Activated naive CD8-positive, alpha-beta T cell treated with anti-CD3 and anti-CD28 coated beads, Interleukin-2, amount 50 U/mL, for 24 hours (primary cell): Measurements from ENCODE around the gene CEND1.

Source experiments
- ATAC-seq: fragments of 150-1000 bp; cut with Tn5 transposase; one replicate; pipeline ENCODE4 v1.10.0; 2021
- DNase-seq: peaks from one replicate; pipeline ENCODE4 v3.0.0; 2021
- H3K27ac Mint-ChIP-seq: one replicate; pipeline ENCODE4 v1.8.0; 2021; ENCODE audit warnings: mild to moderate bottlenecking, mixed read lengths
- H3K27me3 Mint-ChIP-seq: one replicate; pipeline ENCODE4 v1.8.0; 2021; ENCODE audit warnings: mixed read lengths
- H3K36me3 Mint-ChIP-seq: one replicate; pipeline ENCODE4 v1.8.0; 2021; ENCODE audit warnings: low read depth, mixed read lengths
- H3K4me1 Mint-ChIP-seq: one replicate; pipeline ENCODE4 v1.8.0; 2021; ENCODE audit warnings: mixed read lengths
- H3K4me3 Mint-ChIP-seq: one replicate; pipeline ENCODE4 v1.8.0; 2021; ENCODE audit warnings: mild to moderate bottlenecking, moderate library complexity, mixed read lengths
- H3K9me3 Mint-ChIP-seq: one replicate; pipeline ENCODE4 v1.8.0; 2021; ENCODE audit warnings: mixed read lengths

The CEND1 gene

DNA sequence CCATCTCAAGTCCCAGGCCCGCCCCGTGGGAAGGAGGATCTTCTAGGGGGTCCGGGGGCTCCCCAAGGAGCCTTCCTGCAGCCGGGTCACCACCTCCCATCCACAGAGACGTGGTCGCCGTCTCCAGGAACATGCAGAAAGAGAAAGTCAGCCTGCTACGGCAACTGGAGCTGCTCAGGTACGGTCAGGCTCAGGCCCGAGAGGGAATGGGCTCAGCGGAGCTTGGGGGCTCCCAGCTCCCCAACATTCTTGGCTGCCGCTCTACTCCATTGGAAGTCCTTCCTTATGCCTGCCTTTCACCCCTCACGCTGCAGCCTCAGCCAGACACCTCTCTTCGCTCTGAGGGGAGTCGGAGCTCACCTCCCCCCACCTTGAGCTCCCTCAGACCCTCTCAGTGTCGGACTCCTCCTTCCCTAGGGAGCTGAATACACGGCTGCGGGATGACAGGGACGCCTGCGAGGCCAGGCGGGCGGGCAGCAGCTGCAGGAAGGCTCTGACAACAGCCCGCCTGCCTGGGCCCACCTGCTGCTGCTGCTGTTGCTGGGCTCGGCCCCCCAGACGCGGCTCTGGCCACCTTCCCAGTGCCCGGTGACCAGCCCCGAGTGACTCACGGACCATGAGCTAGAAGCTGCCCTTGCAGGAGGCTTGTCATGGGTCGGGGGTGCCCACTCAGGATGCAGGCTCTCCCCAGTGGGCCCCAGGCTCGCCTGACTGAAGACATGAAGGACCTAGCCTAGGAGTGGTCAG is 41.4 kb upstream of the CEND1 start:
- H3K9me3 Mint-ChIP-seq: no peaks in the 10 kb centered on the region
- H3K4me3 Mint-ChIP-seq: no peak overlapping the region
- peaks cover 36% of the 10 kb centered on the region for H3K4me1 Mint-ChIP-seq
- DNase-seq (no peak), ATAC-seq (no peak)
- no peak overlapping the region for H3K27ac Mint-ChIP-seq
- H3K27me3 Mint-ChIP-seq: peaks cover 39% of the 10 kb centered on the region
- no peaks in the 10 kb centered on the region for H3K36me3 Mint-ChIP-seq

DNA sequence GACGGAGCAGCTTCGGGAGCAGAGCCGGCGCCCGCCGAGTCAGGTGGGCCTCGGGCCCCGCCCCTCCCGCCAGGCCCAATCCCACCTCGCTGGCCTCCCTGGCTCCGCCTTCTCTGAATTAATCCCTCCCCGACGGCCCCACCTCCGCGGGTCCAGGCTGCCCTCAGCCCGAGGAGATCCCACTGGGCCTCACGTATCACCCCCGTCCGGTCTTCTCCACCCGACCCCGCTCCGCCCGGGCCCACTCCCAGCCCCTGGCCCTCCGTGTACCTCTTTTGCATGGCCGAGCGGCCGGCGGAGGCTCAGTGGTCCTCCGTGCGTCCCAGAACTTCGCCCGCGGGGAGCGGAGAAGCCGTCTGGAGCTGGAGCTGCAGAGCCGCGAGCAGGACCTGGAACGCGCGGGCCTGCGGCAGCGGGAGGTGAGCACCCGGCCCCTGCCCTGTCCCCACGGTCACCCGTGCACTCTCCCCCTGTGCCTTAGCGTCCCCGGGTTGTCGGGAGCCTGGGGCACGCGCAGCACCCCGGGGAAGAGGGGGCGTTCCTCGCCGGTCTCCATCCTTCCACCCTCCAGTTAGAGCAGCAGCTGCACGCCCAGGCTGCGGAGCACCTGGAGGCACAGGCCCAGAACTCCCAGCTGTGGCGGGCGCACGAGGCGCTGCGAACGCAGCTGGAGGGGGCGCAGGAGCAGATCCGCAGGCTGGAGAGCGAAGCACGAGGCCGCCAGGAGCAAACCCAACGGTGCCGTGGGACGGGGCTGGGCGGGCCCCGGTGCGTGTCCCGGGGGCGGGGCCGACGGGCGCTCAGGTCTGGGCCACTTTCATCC is 40.6 kb upstream of the CEND1 start:
- peak; percentile 77 for DNase-seq
- no peak overlapping the region for H3K27ac Mint-ChIP-seq
- peak; percentile 50 for ATAC-seq
- H3K9me3 Mint-ChIP-seq: no peaks in the 10 kb centered on the region
- H3K27me3 Mint-ChIP-seq: peaks cover 39% of the 10 kb centered on the region
- no peaks in the 10 kb centered on the region for H3K36me3 Mint-ChIP-seq
- peaks cover 37% of the 10 kb centered on the region for H3K4me1 Mint-ChIP-seq
- peak overlapping the region; percentile 14 for H3K4me3 Mint-ChIP-seq

GRCh38 chr11:829847-830294 is 40.0 kb upstream of the CEND1 start:
- DNase-seq (no peak), ATAC-seq (no peak)
- H3K27ac Mint-ChIP-seq: no peak overlapping the region
- no peaks in the 10 kb centered on the region for H3K9me3 Mint-ChIP-seq
- H3K4me1 Mint-ChIP-seq: peaks cover 32% of the 10 kb centered on the region
- peaks cover 39% of the 10 kb centered on the region for H3K27me3 Mint-ChIP-seq
- peak overlapping the region; percentile 14 for H3K4me3 Mint-ChIP-seq
- no peaks in the 10 kb centered on the region for H3K36me3 Mint-ChIP-seq

DNA sequence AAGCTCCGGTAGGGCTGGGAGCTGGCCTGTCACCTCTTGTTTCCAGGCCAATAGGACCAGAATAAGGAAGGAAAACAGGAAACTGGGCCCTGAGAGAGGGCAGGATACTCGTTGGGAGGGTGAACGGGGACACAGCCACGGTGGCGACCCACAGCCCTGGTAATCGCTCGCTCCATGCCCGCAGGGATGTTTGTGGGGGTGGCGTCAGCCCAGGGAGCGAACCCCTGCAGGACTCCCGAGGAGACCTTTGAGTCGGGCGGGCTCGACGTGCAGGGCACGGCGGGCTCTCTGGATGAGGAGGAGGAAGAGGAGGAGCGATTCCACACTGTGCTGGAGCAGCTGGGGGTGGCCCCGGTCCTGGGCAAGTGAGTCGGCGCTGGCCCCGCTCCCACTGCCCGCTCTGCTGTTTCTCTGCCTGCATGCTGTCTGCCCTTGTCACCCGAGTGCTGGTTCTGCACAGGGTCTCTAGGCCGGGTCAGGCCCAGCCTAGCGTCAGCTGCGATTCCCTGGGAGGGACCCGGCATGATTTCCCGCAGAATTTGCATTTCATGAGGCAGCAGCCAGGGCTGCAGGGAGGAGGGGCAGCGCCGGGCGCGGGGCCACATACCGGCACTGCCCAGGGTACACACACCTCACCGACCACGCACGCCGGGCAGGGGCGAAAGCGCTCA is 39.4 kb upstream of the CEND1 start:
- peaks cover 39% of the 10 kb centered on the region for H3K27me3 Mint-ChIP-seq
- H3K4me3 Mint-ChIP-seq: peak overlapping the region; percentile 14
- DNase-seq: no peak
- no peak for ATAC-seq
- peaks cover 29% of the 10 kb centered on the region for H3K4me1 Mint-ChIP-seq
- H3K9me3 Mint-ChIP-seq: no peaks in the 10 kb centered on the region
- H3K27ac Mint-ChIP-seq: no peak overlapping the region
- no peaks in the 10 kb centered on the region for H3K36me3 Mint-ChIP-seq

- ATAC-seq: no peak
- no peaks in the 10 kb centered on the region for H3K36me3 Mint-ChIP-seq
- H3K9me3 Mint-ChIP-seq: no peaks in the 10 kb centered on the region
- no peak overlapping the region for H3K27ac Mint-ChIP-seq
- no peak overlapping the region for H3K4me3 Mint-ChIP-seq
- DNase-seq: no peak
- H3K27me3 Mint-ChIP-seq: peaks cover 39% of the 10 kb centered on the region
- H3K4me1 Mint-ChIP-seq: peaks cover 23% of the 10 kb centered on the region
Observed at GRCh38 chr11:828506-829175, 38.8 kb upstream of the CEND1 start.

DNA sequence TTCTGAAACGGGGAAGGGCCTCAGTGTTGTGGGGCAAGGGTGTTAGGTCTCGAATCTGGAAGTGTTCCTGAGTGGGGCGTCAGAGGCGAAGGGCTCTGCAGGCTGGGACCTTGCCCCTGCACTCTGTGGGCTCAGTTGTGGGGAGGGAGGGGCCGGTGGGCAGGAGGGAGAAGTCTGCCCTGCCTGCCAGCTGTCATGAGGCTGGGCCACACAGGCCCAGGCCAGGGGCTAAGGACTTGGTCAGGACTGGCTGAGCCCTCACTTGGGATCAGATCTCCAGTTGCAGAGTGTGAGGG is 38.0 kb upstream of the CEND1 start, which contains the start of gene CRACR2B:
Gene CRACR2B, plus strand, starts transcription at position 23 of the 296 bp plus-strand sequence. CDS start 689 bp downstream, outside the sequence.
- H3K4me1 Mint-ChIP-seq: peaks cover 23% of the 10 kb centered on the region
- no peaks in the 10 kb centered on the region for H3K36me3 Mint-ChIP-seq
- ATAC-seq (no peak), DNase-seq (no peak)
- H3K9me3 Mint-ChIP-seq: no peaks in the 10 kb centered on the region
- H3K4me3 Mint-ChIP-seq: peak within 1 kb of the TSS; percentile 64
- H3K27ac Mint-ChIP-seq: no peak within 1 kb of the TSS
- H3K27me3 Mint-ChIP-seq: peaks cover 39% of the 10 kb centered on the region

GRCh38 chr11:827146-827896 is 37.4 kb upstream of the CEND1 start:
- Mint-ChIP-seq H3K27ac (no peak overlapping the region), H3K27me3 (peaks cover 39% of the 10 kb centered on the region), H3K36me3 (no peaks in the 10 kb centered on the region), H3K4me3 (peak overlapping the region; percentile 50), H3K4me1 (peaks cover 23% of the 10 kb centered on the region), H3K9me3 (no peaks in the 10 kb centered on the region)
- peak; percentile 3 for ATAC-seq
- DNase-seq: no peak

DNA sequence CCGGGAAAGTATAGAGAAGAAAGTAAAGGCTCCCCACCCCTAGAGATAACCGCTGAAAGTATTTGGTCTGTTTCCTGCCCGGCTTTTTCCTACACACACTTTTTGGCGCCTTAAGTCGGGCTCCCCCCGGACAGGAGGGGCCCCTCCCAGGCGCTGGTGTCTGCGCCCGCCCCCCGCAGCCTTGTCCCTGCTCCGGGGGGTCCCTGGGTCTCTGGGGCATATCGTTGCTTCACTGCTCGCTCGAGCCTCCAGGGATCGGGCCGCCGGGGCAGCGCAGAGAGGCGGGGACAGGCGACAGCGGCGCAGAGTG is 36.9 kb upstream of the CEND1 start:
- peak overlapping the region; percentile 64 for H3K4me3 Mint-ChIP-seq
- peaks cover 23% of the 10 kb centered on the region for H3K4me1 Mint-ChIP-seq
- peaks cover 37% of the 10 kb centered on the region for H3K27me3 Mint-ChIP-seq
- no peak overlapping the region for H3K27ac Mint-ChIP-seq
- no peaks in the 10 kb centered on the region for H3K9me3 Mint-ChIP-seq
- DNase-seq (no peak), ATAC-seq (peak; percentile 2)
- H3K36me3 Mint-ChIP-seq: no peaks in the 10 kb centered on the region

DNA sequence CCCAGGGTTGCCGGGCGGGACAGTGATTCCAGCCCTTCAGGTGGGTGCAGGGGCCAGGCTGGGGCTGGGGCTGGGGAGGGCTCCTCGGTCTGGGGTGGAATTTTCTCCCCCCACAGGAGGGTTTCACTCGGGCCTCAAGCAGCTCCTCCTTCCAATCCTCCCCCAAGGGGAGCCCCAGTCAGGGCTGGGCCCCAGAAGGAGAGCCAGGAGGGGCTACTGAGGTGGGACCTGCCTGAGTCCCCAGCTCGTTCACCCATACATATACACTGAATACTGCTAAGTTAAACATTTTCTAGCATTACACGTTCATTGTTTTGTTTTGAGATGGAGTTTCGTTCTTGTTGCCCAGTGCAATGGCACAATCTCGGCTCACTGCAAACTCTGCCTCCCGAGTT is 36.3 kb upstream of the CEND1 start:
- Mint-ChIP-seq H3K27ac (no peak overlapping the region), H3K27me3 (peaks cover 34% of the 10 kb centered on the region), H3K4me1 (peaks cover 23% of the 10 kb centered on the region), H3K4me3 (peak overlapping the region; percentile 64), H3K9me3 (no peaks in the 10 kb centered on the region), H3K36me3 (no peaks in the 10 kb centered on the region)
- no peak for ATAC-seq
- DNase-seq: no peak

GRCh38 chr11:825366-826226 is 35.7 kb upstream of the CEND1 start:
- Mint-ChIP-seq H3K36me3 (no peaks in the 10 kb centered on the region), H3K27me3 (peaks cover 29% of the 10 kb centered on the region), H3K9me3 (no peaks in the 10 kb centered on the region), H3K27ac (no peak overlapping the region), H3K4me1 (peaks cover 29% of the 10 kb centered on the region), H3K4me3 (no peak overlapping the region)
- no peak for DNase-seq
- ATAC-seq: no peak

DNA sequence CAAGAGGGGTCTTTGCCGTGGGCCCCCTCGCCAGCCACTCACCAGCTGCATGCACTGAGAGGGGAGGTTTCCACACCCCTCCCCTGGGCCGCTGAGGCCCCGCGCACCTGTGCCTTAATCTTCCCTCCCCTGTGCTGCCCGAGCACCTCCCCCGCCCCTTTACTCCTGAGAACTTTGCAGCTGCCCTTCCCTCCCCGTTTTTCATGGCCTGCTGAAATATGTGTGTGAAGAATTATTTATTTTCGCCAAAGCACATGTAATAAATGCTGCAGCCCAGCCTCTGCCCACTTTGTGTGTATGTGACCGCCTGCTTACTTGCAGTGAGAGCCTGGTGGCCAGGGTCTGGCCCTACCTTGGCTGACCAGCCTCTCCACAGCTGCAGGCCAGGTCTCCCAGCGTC is 35.1 kb upstream of the CEND1 start:
- no peaks in the 10 kb centered on the region for H3K9me3 Mint-ChIP-seq
- no peak overlapping the region for H3K27ac Mint-ChIP-seq
- no peak overlapping the region for H3K4me3 Mint-ChIP-seq
- no peaks in the 10 kb centered on the region for H3K36me3 Mint-ChIP-seq
- H3K27me3 Mint-ChIP-seq: peaks cover 29% of the 10 kb centered on the region
- DNase-seq (no peak), ATAC-seq (no peak)
- peaks cover 29% of the 10 kb centered on the region for H3K4me1 Mint-ChIP-seq

DNA sequence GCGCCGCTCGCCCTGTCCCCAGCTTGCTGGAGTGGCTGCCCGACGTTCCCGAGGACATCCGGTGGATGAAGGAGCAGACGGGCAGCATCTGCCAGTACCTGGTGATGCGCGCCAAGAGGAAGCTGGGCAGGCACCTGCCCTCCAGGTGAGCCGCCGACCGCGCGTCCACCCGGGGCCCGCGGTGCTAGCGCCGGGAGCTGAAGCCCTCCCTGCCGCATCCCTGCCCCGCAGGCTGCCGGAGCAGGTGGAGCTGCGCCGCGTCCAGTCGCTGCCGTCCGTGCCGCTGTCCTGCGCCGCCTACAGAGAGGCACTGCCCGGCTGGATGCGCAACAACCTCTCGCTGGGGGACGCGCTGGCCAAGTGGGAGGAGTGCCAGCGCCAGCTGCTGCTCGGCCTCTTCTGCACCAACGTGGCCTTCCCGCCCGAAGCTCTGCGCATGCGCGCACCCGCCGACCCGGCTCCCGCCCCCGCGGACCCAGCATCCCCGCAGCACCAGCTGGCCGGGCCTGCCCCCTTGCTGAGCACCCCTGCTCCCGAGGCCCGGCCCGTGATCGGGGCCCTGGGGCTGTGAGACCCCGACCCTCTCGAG is 34.5 kb upstream of the CEND1 start:
- Mint-ChIP-seq H3K9me3 (no peaks in the 10 kb centered on the region), H3K4me1 (peaks cover 26% of the 10 kb centered on the region), H3K27ac (no peak overlapping the region), H3K27me3 (peaks cover 24% of the 10 kb centered on the region), H3K36me3 (no peaks in the 10 kb centered on the region), H3K4me3 (no peak overlapping the region)
- DNase-seq (no peak), ATAC-seq (no peak)
